ENCODE results near the gene ABHD1. TPM values are rescaled to one million over a fixed set of nuclear protein-coding genes. Genes with fewer than 3 reads are reported as not detected.
"Not testable (repeated sequence)": the region's sequence is repeated elsewhere in the genome, so short reads cannot be mapped to it uniquely, and the experiment has no call there.

ABHD1 gene
- total RNA-seq, 2 donors from 2014 or later, result 0.33 TPM; not detected in 1

DNA sequence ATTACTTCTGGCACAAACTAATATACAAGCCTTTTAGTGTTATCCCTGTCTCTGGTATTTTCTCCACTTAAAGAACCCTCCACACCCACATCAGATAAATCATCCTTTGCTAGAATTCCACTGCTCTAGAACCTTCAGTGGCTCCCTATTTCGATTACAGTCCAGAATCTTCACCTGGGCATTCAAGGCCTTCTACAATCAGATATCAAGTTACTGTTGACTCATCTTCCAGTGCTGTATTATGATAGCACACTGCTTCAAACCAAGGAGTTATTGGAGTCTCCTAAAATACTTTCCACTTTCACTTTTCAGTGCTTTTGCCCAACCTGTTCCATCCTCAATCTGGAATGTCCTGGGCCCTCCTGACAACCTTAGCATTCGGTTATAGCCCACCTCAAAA lies 8.1 kb upstream of the ABHD1 start:
- H3K4me1 ChIP-seq, result peaks cover 12% of the 10 kb centered on the region
- peaks cover 0 to 12% of the 10 kb centered on the region in 2 donors for H3K27me3 ChIP-seq
- H3K27ac ChIP-seq, result no peak overlapping the region
- ATAC-seq, result no peak
- 54 to 62% methylated on average over 2 of the region's 2 CpGs for WGBS, 2 donors
- no peak for DNase-seq
- no peaks in the 10 kb centered on the region for H3K9me3 ChIP-seq
- no peaks in the 10 kb centered on the region for H3K36me3 ChIP-seq (replicated peaks in 1 of 2; ENCODE audit: insufficient read depth in 1 of 2, low read depth in 2 of 2)
- no peak overlapping the region for H3K4me3 ChIP-seq
- no peak for TF ChIP-seq POLR2A (IDR thresholded peaks at IDR 0.05)
- TF ChIP-seq, protein P1, sequence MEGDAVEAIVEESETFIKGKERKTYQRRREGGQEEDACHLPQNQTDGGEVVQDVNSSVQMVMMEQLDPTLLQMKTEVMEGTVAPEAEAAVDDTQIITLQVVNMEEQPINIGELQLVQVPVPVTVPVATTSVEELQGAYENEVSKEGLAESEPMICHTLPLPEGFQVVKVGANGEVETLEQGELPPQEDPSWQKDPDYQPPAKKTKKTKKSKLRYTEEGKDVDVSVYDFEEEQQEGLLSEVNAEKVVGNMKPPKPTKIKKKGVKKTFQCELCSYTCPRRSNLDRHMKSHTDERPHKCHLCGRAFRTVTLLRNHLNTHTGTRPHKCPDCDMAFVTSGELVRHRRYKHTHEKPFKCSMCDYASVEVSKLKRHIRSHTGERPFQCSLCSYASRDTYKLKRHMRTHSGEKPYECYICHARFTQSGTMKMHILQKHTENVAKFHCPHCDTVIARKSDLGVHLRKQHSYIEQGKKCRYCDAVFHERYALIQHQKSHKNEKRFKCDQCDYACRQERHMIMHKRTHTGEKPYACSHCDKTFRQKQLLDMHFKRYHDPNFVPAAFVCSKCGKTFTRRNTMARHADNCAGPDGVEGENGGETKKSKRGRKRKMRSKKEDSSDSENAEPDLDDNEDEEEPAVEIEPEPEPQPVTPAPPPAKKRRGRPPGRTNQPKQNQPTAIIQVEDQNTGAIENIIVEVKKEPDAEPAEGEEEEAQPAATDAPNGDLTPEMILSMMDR (IDR thresholded peaks at IDR 0.05), result no peak
- intact Hi-C loops (cut with DNase I), result no loop called here

DNA sequence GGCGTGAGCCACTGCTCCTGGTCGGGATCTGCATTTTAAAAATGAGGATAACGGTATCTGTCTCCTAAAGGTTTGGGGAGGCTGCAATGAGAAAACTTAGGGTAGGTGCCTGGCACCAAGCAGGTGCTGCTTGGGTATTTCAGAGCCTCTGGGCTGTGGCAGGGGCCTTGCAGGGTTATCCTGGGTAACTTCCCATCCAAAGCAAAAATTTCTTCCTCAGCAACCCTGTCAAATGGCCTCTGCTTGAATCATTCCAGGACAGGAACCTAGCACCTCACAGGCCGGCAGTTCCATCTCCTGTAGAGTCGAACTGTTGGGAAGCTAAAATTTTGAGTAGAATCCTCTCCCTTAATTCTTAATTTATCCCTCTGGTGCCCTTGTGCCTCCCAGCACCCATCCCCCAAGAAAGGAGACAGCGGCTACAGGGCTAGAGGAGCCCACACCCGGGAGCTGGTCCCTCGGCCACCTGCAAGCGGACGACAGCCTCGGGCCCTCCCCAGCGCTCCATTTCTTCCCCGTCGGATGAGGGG lies 5.6 kb upstream of the ABHD1 start:
- Histone ChIP-seq H3K4me1 (peaks cover 15% of the 10 kb centered on the region), H3K36me3 (replicated peaks in 1 of 2; ENCODE audit: insufficient read depth in 1 of 2, low read depth in 2 of 2) (no peaks in the 10 kb centered on the region), H3K9me3 (no peaks in the 10 kb centered on the region), H3K27me3 (peaks cover 0 to 12% of the 10 kb centered on the region in 2 donors), H3K4me3 (no peak overlapping the region), H3K27ac (no peak overlapping the region)
- DNase-seq, result no peak
- TF ChIP-seq, protein P1 (IDR thresholded peaks at IDR 0.05), result no peak
- no peak for TF ChIP-seq POLR2A (IDR thresholded peaks at IDR 0.05)
- no peak for ATAC-seq
- intact Hi-C loops (cut with DNase I), result no loop called here
- 28 to 56% methylated on average over 10 to 14 of the region's 14 CpGs for WGBS, 2 donors

DNA sequence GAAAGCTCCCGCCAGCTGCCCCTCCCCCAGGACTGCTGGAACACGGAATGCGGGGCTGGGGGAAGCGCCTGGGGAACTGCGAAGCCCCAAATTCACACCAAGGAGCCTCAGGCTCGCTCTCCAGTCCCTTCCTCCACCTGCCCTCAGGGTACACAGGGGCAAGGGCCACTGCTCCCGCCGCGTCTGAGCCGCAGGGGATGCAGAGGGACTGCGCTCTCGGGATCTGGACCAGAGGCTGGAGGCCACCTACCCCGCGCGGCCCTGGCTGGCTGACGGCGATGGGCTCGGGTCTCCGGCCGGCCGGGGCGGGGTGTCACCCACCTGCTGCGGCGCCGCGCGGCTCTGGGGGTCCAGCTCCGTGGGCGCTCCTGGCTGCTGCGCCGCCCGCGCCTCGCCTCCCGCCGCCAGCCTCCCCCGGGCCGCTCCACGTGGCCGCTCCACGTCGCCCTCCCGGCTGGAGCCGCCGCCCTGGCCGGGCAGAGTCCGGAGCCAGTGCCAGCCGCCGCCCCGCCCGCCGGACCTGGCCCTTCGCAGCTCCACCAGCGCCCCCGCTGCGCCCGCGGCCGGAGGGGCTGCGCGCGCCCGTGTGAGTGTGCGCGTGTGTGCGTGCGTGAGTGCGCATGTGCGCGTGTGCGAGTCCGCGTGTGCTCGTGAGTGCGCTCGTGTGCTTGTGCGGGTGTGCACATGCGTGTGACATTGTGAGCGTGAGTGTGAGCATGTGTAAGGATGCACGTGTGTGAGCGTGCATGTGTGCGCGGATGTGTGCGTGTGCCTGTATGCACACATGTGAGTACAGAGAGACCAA lies 4.9 kb upstream of the ABHD1 start, which contains the start of gene CGREF1:
Gene CGREF1, minus strand, starts transcription at position 604 of the 805 bp plus-strand sequence. CDS start 14,762 bp downstream, outside the sequence.
- 4 to 41% methylated on average over 5 to 67 of the region's 84 CpGs for WGBS, 2 donors

DNA sequence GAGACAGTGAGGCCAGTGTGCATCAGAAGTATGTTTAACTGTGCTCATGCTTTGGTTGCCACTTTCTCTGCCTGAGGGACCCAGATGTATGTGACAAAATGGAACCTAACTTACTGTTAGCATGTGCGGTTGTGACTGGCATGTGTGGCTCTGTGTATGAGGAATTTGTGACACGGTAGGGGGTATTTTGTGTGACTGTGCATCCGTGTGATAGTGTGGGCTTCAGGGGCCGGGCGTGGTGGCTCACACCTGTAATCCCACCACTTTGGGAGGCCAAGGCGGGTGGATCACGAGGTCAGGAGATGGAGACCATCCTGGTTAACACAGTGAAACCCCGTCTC lies 4.3 kb upstream of the ABHD1 start:
- H3K27ac ChIP-seq; DNase-seq; H3K9me3 ChIP-seq; intact Hi-C loops (cut with DNase I); H3K36me3 ChIP-seq (replicated peaks in 1 of 2; ENCODE audit: insufficient read depth in 1 of 2, low read depth in 2 of 2); ATAC-seq; H3K4me3 ChIP-seq: not testable (repeated sequence)
- Histone ChIP-seq H3K27me3 (peaks cover 0 to 12% of the 10 kb centered on the region in 2 donors), H3K4me1 (peaks cover 27% of the 10 kb centered on the region)
- WGBS, 2 donors, result 72 to 78% methylated on average over 8 of the region's 8 CpGs

More for the DNA sequence above, 4.9 kb upstream of the ABHD1 start, which contains the start of gene CGREF1:
- peaks cover 21% of the 10 kb centered on the region for H3K4me1 ChIP-seq
- DNase-seq, result peak in 1 of 4 donors; percentile 24
- H3K36me3 ChIP-seq (replicated peaks in 1 of 2; ENCODE audit: insufficient read depth in 1 of 2, low read depth in 2 of 2), result no peaks in the 10 kb centered on the region
- peak; percentile 29 for ATAC-seq
- no peak within 1 kb of the TSS for H3K27ac ChIP-seq
- no peaks in the 10 kb centered on the region for H3K9me3 ChIP-seq
- TF ChIP-seq POLR2A (IDR thresholded peaks at IDR 0.05), result no peak
- TF ChIP-seq, protein P1 (IDR thresholded peaks at IDR 0.05), result no peak
- no peak within 1 kb of the TSS for H3K4me3 ChIP-seq
- intact Hi-C loops (cut with DNase I), result no loop called here
- H3K27me3 ChIP-seq, result peaks cover 0 to 12% of the 10 kb centered on the region in 2 donors

DNA sequence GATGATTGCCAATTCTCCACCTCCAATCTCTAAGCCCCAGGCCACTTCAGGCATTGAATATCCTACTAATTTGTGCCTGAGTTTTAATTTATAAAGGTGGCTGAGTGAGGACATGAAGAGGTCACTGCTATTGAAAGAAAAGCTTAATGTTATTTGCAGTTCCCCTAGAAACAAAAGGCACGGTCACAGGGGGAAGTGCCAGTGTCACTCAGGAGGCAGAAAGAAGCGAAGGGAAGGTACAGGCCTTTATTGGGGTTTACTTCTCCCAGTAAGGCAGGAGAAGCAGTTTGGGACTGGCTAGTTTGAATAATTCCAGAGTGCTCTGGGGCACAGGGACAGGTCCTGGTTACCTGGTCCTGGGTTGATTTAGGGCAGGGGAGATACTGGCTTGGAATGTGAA lies 1.7 kb upstream of the ABHD1 start:
- no peak overlapping the region for H3K4me3 ChIP-seq
- H3K9me3 ChIP-seq, result no peaks in the 10 kb centered on the region
- ATAC-seq (no peak), DNase-seq (no peak)
- no peaks in the 10 kb centered on the region for H3K36me3 ChIP-seq (replicated peaks in 1 of 2; ENCODE audit: insufficient read depth in 1 of 2, low read depth in 2 of 2)
- 77 to 79% methylated on average over 2 of the region's 2 CpGs for WGBS, 2 donors
- no peak overlapping the region for H3K27ac ChIP-seq
- peaks cover 27% of the 10 kb centered on the region for H3K4me1 ChIP-seq
- intact Hi-C loops (cut with DNase I), result no loop called here
- TF ChIP-seq POLR2A (IDR thresholded peaks at IDR 0.05), result no peak
- TF ChIP-seq, protein P1 (IDR thresholded peaks at IDR 0.05), result no peak
- peaks cover 0 to 12% of the 10 kb centered on the region in 2 donors for H3K27me3 ChIP-seq

Data from body of pancreas (tissue), 4 donors.